A549 (cell line): ENCODE measurements around the gene XPR1.

Experiments
- CHD2 ChIP-seq: fragments of 150-350 bp; IDR thresholded peaks from 2 replicates; pipeline ENCODE4 v1.6.1; 2014; ENCODE audit warnings: low read length; ENCODE audit not compliant: partially characterized antibody
- CTCF ChIP-seq: fragments of >200 bp; sonication (Bioruptor Twin); formaldehyde crosslinking; IDR thresholded peaks from 3 replicates; pipeline ENCODE4 v1.5.1; 2016
- EP300 ChIP-seq, 2 experiments: fragments of >200 bp; sonication (Bioruptor Twin); formaldehyde crosslinking; IDR thresholded peaks; 2 replicates in 1 of 2; 3 replicates in 1 of 2; pipeline ENCODE4 v1.6.1; 2016 to 2017
- JUN ChIP-seq, 2 experiments: fragments of >200 bp; sonication (Bioruptor Twin); formaldehyde crosslinking; IDR thresholded peaks; 2 replicates in 1 of 2; 3 replicates in 1 of 2; pipeline ENCODE4 v1.6.1; 2016 to 2017
- KDM5A ChIP-seq: fragments of 200-600 bp; sonication (generic); IDR thresholded peaks from 2 replicates; pipeline ENCODE4 v1.6.1; 2016; ENCODE audit warnings: antibody characterized with exemption, mild to moderate bottlenecking

- TF ChIP-seq CHD2, result no peak
- no peak for TF ChIP-seq KDM5A
- TF ChIP-seq CTCF, result no peak
- no peak for TF ChIP-seq JUN (IDR thresholded peaks at IDR 0.05)
- TF ChIP-seq EP300 (IDR thresholded peaks at IDR 0.05), result no peak
These were observed 43.7 kb upstream of the XPR1 start for GRCh38 chr1:180588121-180588520.
